Measurements from ENCODE around the gene TAS2R19. TPM values are rescaled to one million over a fixed set of nuclear protein-coding genes. Genes with fewer than 3 reads are reported as not detected.
"Not testable (repeated sequence)": the region's sequence is repeated elsewhere in the genome, so short reads cannot be mapped to it uniquely, and the experiment has no call there.

The TAS2R19 gene
- polyA plus RNA-seq, 1 donor from 2014 or later: 5.7 TPM

GRCh38 chr12:11040162-11040561, 17.7 kb upstream of the TAS2R19 start:
- Histone ChIP-seq H3K9me3 (ENCODE audit: low read length) (no peaks in the 10 kb centered on the region), H3K4me3 (ENCODE audit: low read length) (no peak overlapping the region), H3K9ac (ENCODE audit: low read length) (no peak overlapping the region), H3K27ac (ENCODE audit: low read length) (no peak overlapping the region), H3K36me3 (ENCODE audit: insufficient read depth, low read length) (peaks cover 6% of the 10 kb centered on the region), H3K27me3 (ENCODE audit: insufficient read depth, low read depth, low read length) (no peaks in the 10 kb centered on the region), H3F3A (ENCODE audit: insufficient read depth, low read length, poor library complexity, severe bottlenecking) (no peaks in the 10 kb centered on the region), H3K9me2 (ENCODE audit: insufficient read depth, low read length) (no peaks in the 10 kb centered on the region), H4K20me1 (ENCODE audit: insufficient read depth) (no peaks in the 10 kb centered on the region), H2AFZ (ENCODE audit: low read depth, low read length) (no peak overlapping the region), H3K4me2 (ENCODE audit: low read length) (no peak overlapping the region), H3K79me2 (replicated peaks; ENCODE audit: insufficient read depth, low read length) (peaks cover 5% of the 10 kb centered on the region)
- TF ChIP-seq TAF1 (IDR thresholded peaks at IDR 0.05; ENCODE audit: low read depth): no peak
- TF ChIP-seq CTCF (IDR thresholded peaks at IDR 0.05; ENCODE audit: poor library complexity, severe bottlenecking): no peak
- no peak for TF ChIP-seq RAD21 (conservative IDR thresholded peaks at IDR 0.05)
- no peak for TF ChIP-seq REST (IDR thresholded peaks at IDR 0.05; ENCODE audit: borderline replicate concordance)
- no peak for TF ChIP-seq MXI1 (conservative IDR thresholded peaks at IDR 0.05; ENCODE audit: poor library complexity, severe bottlenecking)
- no peak for TF ChIP-seq POLR2AphosphoS5 (IDR thresholded peaks at IDR 0.05)
- no peak for TF ChIP-seq EP300 (conservative IDR thresholded peaks at IDR 0.05; ENCODE audit: poor library complexity, severe bottlenecking)
- TF ChIP-seq EZH2 (IDR thresholded peaks at IDR 0.05; ENCODE audit: borderline replicate concordance, insufficient read depth, low read length, poor library complexity, severe bottlenecking): no peak
- TF ChIP-seq SMC3 (conservative IDR thresholded peaks at IDR 0.05; ENCODE audit: poor library complexity): no peak

- Histone ChIP-seq H4K20me1 (ENCODE audit: insufficient read depth) (no peaks in the 10 kb centered on the region), H3K27me3 (ENCODE audit: insufficient read depth, low read depth, low read length) (no peaks in the 10 kb centered on the region), H3K4me3 (ENCODE audit: low read length) (no peak overlapping the region), H3K4me2 (ENCODE audit: low read length) (no peak overlapping the region), H3K36me3 (ENCODE audit: insufficient read depth, low read length) (no peaks in the 10 kb centered on the region), H3K9ac (ENCODE audit: low read length) (no peak overlapping the region), H3F3A (ENCODE audit: insufficient read depth, low read length, poor library complexity, severe bottlenecking) (no peaks in the 10 kb centered on the region), H3K79me2 (replicated peaks; ENCODE audit: insufficient read depth, low read length) (peaks cover 5% of the 10 kb centered on the region), H3K9me3 (ENCODE audit: low read length) (no peaks in the 10 kb centered on the region), H3K9me2 (ENCODE audit: insufficient read depth, low read length) (no peaks in the 10 kb centered on the region), H2AFZ (ENCODE audit: low read depth, low read length) (no peak overlapping the region), H3K27ac (ENCODE audit: low read length) (no peak overlapping the region)
- TF ChIP-seq RAD21 (conservative IDR thresholded peaks at IDR 0.05) (no peak), REST (IDR thresholded peaks at IDR 0.05; ENCODE audit: borderline replicate concordance) (no peak), POLR2AphosphoS5 (IDR thresholded peaks at IDR 0.05) (no peak), EZH2 (IDR thresholded peaks at IDR 0.05; ENCODE audit: borderline replicate concordance, insufficient read depth, low read length, poor library complexity, severe bottlenecking) (no peak)
Observed at GRCh38 chr12:11039171-11039570, 16.8 kb upstream of the TAS2R19 start.

- H3K36me3 ChIP-seq (ENCODE audit: insufficient read depth, low read length); H2AFZ ChIP-seq (ENCODE audit: low read depth, low read length); H3K27me3 ChIP-seq (ENCODE audit: insufficient read depth, low read depth, low read length); H3K79me2 ChIP-seq (replicated peaks; ENCODE audit: insufficient read depth, low read length); H3F3A ChIP-seq (ENCODE audit: insufficient read depth, low read length, poor library complexity, severe bottlenecking); H3K4me2 ChIP-seq (ENCODE audit: low read length); H3K9me3 ChIP-seq (ENCODE audit: low read length); H3K9me2 ChIP-seq (ENCODE audit: insufficient read depth, low read length); H4K20me1 ChIP-seq (ENCODE audit: insufficient read depth); H3K27ac ChIP-seq (ENCODE audit: low read length); H3K4me3 ChIP-seq (ENCODE audit: low read length); H3K9ac ChIP-seq (ENCODE audit: low read length): not testable (repeated sequence)
Observed at GRCh38 chr12:11033959-11034358, 11.5 kb upstream of the TAS2R19 start.
